Brain (organoid and tissue), 1 donor: ENCODE results near the gene ZBTB8B. TPM values are rescaled to one million over a fixed set of nuclear protein-coding genes. Genes with fewer than 3 reads are reported as not detected.

ENCODE experiments used
- polyA plus RNA-seq: library from polyadenylated mRNA; stranded (reverse); fragments of 350-450 nt; fragmentation: Illumina TruSeq; extraction: RNeasy Lipid Tissue Mini Kit (QIAGEN cat#74804); gene quantifications from one replicate; pipeline ENCODE4 v1.2.3, GENCODE V29; 2015; ENCODE audit warnings: low read depth, low replicate concordance; ENCODE audit not compliant: insufficient read depth

The ZBTB8B gene
- polyA plus RNA-seq, 1 donor from 2014 or later: 2.3 TPM

Other genes with a start within 250 kb of the ZBTB8B start
- gene TMEM234, start 242.7 kb upstream of the ZBTB8B start, polyA plus RNA-seq: 9.2 TPM
- 343 TPM for gene EIF3I, start 242.7 kb upstream of the ZBTB8B start, polyA plus RNA-seq
- 4.8 TPM for gene FAM167B, start 217.8 kb upstream of the ZBTB8B start, polyA plus RNA-seq
- gene LCK, start 213.8 kb upstream of the ZBTB8B start, polyA plus RNA-seq: 2.0 TPM
- 81.1 TPM for gene HDAC1, start 173.0 kb upstream of the ZBTB8B start, polyA plus RNA-seq
- 1,713 TPM for gene MARCKSL1, start 128.8 kb upstream of the ZBTB8B start, polyA plus RNA-seq
- 3.0 TPM for gene FAM229A, start 102.6 kb upstream of the ZBTB8B start, polyA plus RNA-seq
- not detected for gene TSSK3, start 102.5 kb upstream of the ZBTB8B start, polyA plus RNA-seq
- 121 TPM for gene BSDC1, start 70.6 kb upstream of the ZBTB8B start, polyA plus RNA-seq
- gene ZBTB8A, start 74.4 kb downstream of the ZBTB8B start, polyA plus RNA-seq: 6.8 TPM
- gene ZBTB8OS, start 185.5 kb downstream of the ZBTB8B start, polyA plus RNA-seq: 26.6 TPM
- gene RBBP4, start 186.1 kb downstream of the ZBTB8B start, polyA plus RNA-seq: 166 TPM
- 1.9 TPM for gene SYNC, start 237.7 kb downstream of the ZBTB8B start, polyA plus RNA-seq